RWPE1 (cell line): ENCODE results near the gene CTBP2.

Source experiments
- CTCF ChIA-PET: fragments of 350-600 bp; sonication (Branson Sonifier 250); formaldehyde crosslinking; extraction: SDS; loops from one replicate; lab custom pipeline; 2021; lab: Yijun Ruan, JAX
- POLR2A ChIA-PET: fragments of 400-600 bp; formaldehyde crosslinking; extraction: SDS; loops from one replicate; lab custom pipeline; 2020; ENCODE audit warnings: antibody characterized with exemption; ENCODE audit not compliant: low non-redundant PET; lab: Yijun Ruan, JAX
- DNase-seq: peaks from one replicate; pipeline ENCODE4 v3.0.0; 2012; ENCODE audit warnings: low spot score
- H3K27ac ChIP-seq: fragments of 450-650 bp; 2 replicates; pipeline ENCODE4 v1.5.1; 2017
- TF ChIP-seq, protein P1 (sequence below): fragments of 450-650 bp; conservative IDR thresholded peaks from 2 replicates; pipeline ENCODE4 v1.5.1; 2017; ENCODE audit warnings: low read depth, mild to moderate bottlenecking

Gene CTBP2

DNA sequence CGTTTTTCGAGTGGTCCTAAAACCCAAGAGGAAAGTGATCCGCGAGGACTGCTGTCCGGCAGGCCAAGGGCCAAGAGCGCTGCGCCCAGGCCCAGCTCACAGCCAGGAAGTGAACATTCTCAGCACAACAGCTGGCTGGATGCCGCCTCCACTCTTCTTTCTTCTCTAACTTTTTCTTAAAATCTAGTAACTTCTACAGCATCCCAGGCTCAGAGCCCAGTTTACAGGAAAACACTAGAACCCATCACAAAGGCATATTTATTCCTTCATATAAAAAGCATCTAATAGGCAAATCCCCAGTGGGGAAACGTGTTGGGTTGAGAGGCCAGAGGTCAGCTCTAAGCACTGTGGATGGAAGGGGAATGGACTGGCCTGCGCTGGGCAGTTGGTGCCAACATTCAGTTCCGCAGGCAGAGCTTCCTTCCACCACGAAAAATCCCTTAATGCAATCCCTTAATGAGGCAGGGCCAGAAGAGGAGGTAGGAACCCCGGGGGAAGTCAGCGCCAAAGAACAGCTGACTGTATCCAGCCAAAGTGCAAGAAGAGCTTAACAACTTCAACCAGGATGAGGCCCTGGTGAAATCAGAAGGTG, 143.7 kb downstream of the CTBP2 start:
- ChIA-PET POLR2A (no interaction called here), CTCF (interaction anchor here (0.6 kb wide), 2 partner anchors 260 to 617 kb away, joined by 3 to 5 read pairs; no protein-coding TSS in a partner anchor)
- H3K27ac ChIP-seq, result peak overlapping the region; percentile 11; the same call in 1 of the 2 replicates
- DNase-seq, result no peak
- TF ChIP-seq, protein P1, sequence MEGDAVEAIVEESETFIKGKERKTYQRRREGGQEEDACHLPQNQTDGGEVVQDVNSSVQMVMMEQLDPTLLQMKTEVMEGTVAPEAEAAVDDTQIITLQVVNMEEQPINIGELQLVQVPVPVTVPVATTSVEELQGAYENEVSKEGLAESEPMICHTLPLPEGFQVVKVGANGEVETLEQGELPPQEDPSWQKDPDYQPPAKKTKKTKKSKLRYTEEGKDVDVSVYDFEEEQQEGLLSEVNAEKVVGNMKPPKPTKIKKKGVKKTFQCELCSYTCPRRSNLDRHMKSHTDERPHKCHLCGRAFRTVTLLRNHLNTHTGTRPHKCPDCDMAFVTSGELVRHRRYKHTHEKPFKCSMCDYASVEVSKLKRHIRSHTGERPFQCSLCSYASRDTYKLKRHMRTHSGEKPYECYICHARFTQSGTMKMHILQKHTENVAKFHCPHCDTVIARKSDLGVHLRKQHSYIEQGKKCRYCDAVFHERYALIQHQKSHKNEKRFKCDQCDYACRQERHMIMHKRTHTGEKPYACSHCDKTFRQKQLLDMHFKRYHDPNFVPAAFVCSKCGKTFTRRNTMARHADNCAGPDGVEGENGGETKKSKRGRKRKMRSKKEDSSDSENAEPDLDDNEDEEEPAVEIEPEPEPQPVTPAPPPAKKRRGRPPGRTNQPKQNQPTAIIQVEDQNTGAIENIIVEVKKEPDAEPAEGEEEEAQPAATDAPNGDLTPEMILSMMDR, result no peak

DNA sequence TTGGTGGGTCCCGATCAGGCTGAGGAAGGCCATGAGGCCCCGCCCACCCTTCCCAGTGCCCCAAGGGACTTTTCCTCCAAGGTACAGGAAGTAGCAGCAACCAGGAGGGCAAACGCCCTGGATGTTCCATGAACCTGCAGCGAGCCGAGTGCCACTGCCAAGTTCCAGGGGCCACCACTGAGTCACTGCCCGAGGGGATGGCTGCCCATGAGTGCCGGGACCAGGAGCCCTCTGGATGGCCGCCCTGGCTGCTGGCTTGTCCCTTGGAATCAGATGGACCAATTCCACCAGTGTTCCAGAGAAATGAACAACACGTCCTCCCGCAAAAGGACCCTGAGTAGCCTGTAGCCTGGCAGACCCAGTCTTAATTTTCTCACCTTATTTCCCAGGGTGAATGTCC, 144.2 kb downstream of the CTBP2 start:
- CTCF ChIA-PET, result no interaction called here
- DNase-seq, result no peak
- 0 out of 2 replicates have a peak overlapping the region, but pooled peaks have one; percentile 11 for H3K27ac ChIP-seq
- POLR2A ChIA-PET, result no interaction called here
- TF ChIP-seq, protein P1, result no peak

DNA sequence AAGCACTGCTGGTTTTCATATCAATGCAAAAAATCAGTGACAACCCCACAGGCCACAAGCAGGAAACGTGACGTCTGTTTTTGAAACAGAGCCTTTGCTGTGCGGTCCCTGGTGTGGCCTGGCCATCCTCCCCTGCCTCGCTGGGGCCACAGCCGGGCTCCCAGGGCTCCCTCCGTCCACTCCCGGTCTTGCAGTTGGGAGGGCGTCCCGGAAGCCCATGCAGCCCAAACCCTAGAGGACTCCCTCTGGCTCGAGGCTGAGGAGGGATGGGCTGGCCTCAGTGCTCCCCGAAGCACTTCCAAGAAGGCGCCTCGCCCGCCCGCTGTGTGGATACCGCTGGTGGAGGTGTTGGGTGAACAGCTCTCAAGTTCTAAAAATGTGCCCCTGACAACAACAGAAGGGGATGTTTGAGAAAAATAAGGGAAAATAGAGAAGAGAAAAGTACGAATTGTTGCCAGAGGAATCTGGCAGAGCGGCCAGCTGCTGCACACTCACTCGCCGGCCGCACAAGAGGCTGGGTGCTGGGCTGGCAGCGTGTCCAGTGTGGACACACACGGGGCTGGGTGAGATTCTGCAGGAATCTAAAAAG, 144.9 kb downstream of the CTBP2 start:
- DNase-seq, result no peak
- ChIA-PET POLR2A (no interaction called here), CTCF (interaction anchor here (0.6 to 0.7 kb wide), 2 partner anchors 33 to 85 kb away, joined by 3 to 5 read pairs; no protein-coding TSS in a partner anchor)
- peak overlapping the region; percentile 47; the same call in 1 of the 2 replicates for H3K27ac ChIP-seq
- TF ChIP-seq, protein P1, result no peak

DNA sequence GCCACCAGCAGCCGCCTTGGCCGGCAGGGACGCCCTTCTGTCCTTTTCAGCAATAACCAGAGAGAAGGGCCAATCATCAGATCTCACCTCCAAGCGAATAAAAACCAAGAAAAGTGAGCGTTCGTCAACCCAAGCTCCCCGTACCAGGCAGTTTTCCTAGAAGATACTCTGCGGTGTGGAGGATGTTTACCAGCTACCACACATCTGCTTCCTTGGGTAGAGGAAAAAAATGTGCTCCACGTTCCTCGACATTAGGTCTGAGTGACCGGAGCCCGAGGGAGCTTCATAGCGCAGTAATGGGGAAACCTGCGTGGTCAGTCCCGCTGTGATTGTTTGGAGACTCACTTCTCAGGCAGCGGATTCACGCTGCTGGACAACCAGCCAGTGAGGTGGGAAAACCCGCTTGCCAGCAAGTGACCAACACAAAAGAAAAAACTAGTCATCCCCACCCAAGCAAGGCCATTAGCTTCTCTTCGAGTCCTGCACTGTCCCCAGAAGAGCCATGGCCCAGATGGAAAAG, 145.5 kb downstream of the CTBP2 start:
- CTCF ChIA-PET, result interaction anchor here (0.6 to 0.7 kb wide), 3 partner anchors 12 to 84 kb away, joined by 3 to 5 read pairs (median 3); no protein-coding TSS in a partner anchor
- POLR2A ChIA-PET, result no interaction called here
- peak overlapping the region; percentile 47 for H3K27ac ChIP-seq
- TF ChIP-seq, protein P1, result no peak
- DNase-seq, result no peak

DNA sequence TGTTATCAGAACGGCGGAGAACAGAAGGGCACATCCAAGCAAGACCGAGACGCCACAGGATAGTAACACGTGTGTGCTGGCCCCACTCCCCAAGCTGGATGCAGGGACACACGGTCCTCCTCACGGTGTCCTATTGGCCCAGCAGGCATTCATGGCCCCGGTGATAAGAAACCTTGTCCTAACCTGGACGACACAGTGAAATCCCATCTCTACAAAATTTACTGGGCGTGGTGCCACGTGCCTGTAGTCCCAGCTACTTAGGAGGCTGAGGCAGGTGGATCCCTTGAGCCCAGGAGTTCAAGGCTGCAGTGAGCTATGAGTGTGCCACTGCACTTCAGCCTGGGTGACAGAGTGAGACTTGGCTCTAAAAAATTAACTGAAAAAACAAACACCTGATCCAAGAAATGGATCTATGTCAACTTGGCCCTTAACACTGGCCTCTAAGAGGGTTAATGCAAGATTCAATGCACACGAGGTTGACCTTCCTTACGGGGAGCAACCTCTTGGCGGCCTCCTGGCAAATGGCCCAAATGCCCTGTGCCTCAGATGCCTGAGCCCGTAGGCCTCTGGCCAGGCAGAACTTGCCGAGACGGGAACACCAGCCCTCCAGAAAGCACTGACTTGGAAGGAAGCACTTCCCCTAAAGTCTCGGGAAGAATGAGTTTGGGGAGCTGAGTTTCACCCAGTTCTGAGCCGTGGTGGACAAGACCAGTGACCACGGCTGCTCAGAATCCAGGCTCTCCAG, 146.1 kb downstream of the CTBP2 start:
- ChIA-PET CTCF (interaction anchor here (0.6 to 0.7 kb wide), 3 partner anchors 12 to 274 kb away, joined by 3 to 4 read pairs (median 3); no protein-coding TSS in a partner anchor), POLR2A (no interaction called here)
- DNase-seq, result no peak
- H3K27ac ChIP-seq, result peak overlapping the region; percentile 47
- TF ChIP-seq, protein P1, result no peak

DNA sequence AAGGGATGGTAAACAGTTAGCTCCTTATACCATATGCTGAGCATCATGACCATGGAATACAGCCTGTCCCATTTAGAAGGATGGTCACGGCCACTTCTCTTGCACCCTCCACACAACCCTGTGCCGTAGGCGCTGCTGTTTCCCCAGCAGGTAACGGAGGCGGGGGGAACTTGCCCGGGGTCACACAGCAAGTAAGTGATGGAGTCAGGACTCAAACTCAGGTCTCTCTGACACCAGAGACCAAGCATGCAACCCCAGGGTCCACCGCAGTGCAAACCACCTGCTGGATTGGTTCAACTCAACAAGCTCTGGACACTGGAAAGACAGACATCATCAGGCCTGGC, 146.9 kb downstream of the CTBP2 start:
- POLR2A ChIA-PET, result no interaction called here
- H3K27ac ChIP-seq, result no peak overlapping the region
- CTCF ChIA-PET, result interaction anchor here (0.6 to 0.7 kb wide), 3 partner anchors 15 to 273 kb away, joined by 3 to 4 read pairs (median 3); no protein-coding TSS in a partner anchor
- DNase-seq, result no peak
- TF ChIP-seq, protein P1, result no peak
